A549 (cell line): ENCODE results near the gene LSM8. TPM values are rescaled to one million over a fixed set of nuclear protein-coding genes. Genes with fewer than 3 reads are reported as not detected.

Experiments
- ATAC-seq, 2 experiments: fragments of 200-7000 bp in 1 of 2; fragments of >200 bp in 1 of 2; cut with Nextera tagmentation in 1 of 2; cut with Tn5 transposase in 1 of 2; 3 replicates each; pipeline versions ENCODE4 v1.8.0 to v1.9.1; 2018 to 2020; ENCODE audit warnings: mild to moderate bottlenecking in 1 of 2, moderate library complexity in 1 of 2
- CTCF ChIA-PET: fragments of 300-600 bp; sonication (Branson Sonifier 250); formaldehyde crosslinking; extraction: SDS; loops from one replicate; lab custom pipeline; 2021; ENCODE audit warnings: antibody characterized with exemption, inconsistent platforms; lab: Yijun Ruan, JAX
- POLR2A ChIA-PET: fragments of 350-600 bp; formaldehyde crosslinking; extraction: SDS; loops from one replicate; lab custom pipeline; 2021; ENCODE audit warnings: antibody characterized with exemption, inconsistent platforms; lab: Yijun Ruan, JAX
- DNase-seq, 2 experiments: peaks; one replicate each; pipeline versions ENCODE4 v3.0.0 to v3.0.0-alpha.2; 2011 to 2016; ENCODE audit warnings: low read depth in 1 of 2, low spot score in 1 of 2
- FAIRE-seq: peaks from 2 replicates; lab custom pipeline; 2011; peaks lifted over from hg19 to GRCh38; lab: Jason Lieb, UNC
- H3K27ac ChIP-seq, 2 experiments: fragments of >200 bp; sonication (Bioruptor Twin); formaldehyde crosslinking; 3 replicates each; pipeline ENCODE4 v1.5.1; 2016 to 2017
- H3K4me1 ChIP-seq: fragments of >200 bp; sonication (Bioruptor Twin); formaldehyde crosslinking; 3 replicates; pipeline ENCODE4 v1.6.1; 2016
- H3K4me2 ChIP-seq: fragments of >200 bp; sonication (Bioruptor Twin); formaldehyde crosslinking; 3 replicates; pipeline ENCODE4 v1.6.1; 2016
- H3K4me3 ChIP-seq: fragments of >200 bp; sonication (Bioruptor Twin); formaldehyde crosslinking; 3 replicates; pipeline ENCODE4 v1.5.1; 2016
- H3K9me3 ChIP-seq: fragments of >200 bp; sonication (Bioruptor Twin); formaldehyde crosslinking; 3 replicates; pipeline ENCODE4 v1.6.1; 2016
- ATOH8 ChIP-seq: fragments of 250-450 bp; sonication (Bioruptor Pico); IDR thresholded peaks from 2 replicates; pipeline ENCODE4 v1.5.0; 2020; ENCODE audit warnings: low read depth, mild to moderate bottlenecking, moderate library complexity
- BHLHE40 ChIP-seq: IDR thresholded peaks from 2 replicates; pipeline ENCODE4 v1.6.1; 2012; ENCODE audit warnings: low read depth, low read length, inconsistent platforms
- CEBPB ChIP-seq, 2 experiments: fragments of >200 bp in 1 of 2; sonication (Bioruptor Twin) in 1 of 2; formaldehyde crosslinking in 1 of 2; IDR thresholded peaks; 2 replicates each; pipeline ENCODE4 v1.6.1; 2012 to 2016
- CHD2 ChIP-seq: fragments of 150-350 bp; IDR thresholded peaks from 2 replicates; pipeline ENCODE4 v1.6.1; 2014; ENCODE audit warnings: low read length; ENCODE audit not compliant: partially characterized antibody
- CHD4 ChIP-seq: fragments of 200-600 bp; sonication (generic); IDR thresholded peaks from 2 replicates; pipeline ENCODE4 v1.6.1; 2016; ENCODE audit warnings: antibody characterized with exemption, mild to moderate bottlenecking, borderline replicate concordance
- EHF ChIP-seq: fragments of 250-450 bp; sonication (Bioruptor Pico); IDR thresholded peaks from 2 replicates; pipeline ENCODE4 v1.5.0; 2020; ENCODE audit warnings: mild to moderate bottlenecking
- FOSB ChIP-seq: fragments of 250-450 bp; sonication (Bioruptor Pico); IDR thresholded peaks from 2 replicates; pipeline ENCODE4 v1.5.0; 2020; ENCODE audit warnings: mild to moderate bottlenecking, moderate library complexity
- FOSL2 ChIP-seq, 2 experiments: fragments of 450-650 bp in 1 of 2; fragments of >200 bp in 1 of 2; sonication (Bioruptor Twin) in 1 of 2; formaldehyde crosslinking; IDR thresholded peaks; 2 replicates each; pipeline versions ENCODE4 v1.5.0 to v1.6.1; 2016 to 2020; ENCODE audit warnings: mild to moderate bottlenecking in 1 of 2, moderate library complexity in 1 of 2
- HES2 ChIP-seq: fragments of >200 bp; sonication (Bioruptor Twin); formaldehyde crosslinking; IDR thresholded peaks from 2 replicates; pipeline ENCODE4 v1.6.1; 2016
- HMGXB4 ChIP-seq: fragments of 250-450 bp; sonication (Bioruptor Pico); IDR thresholded peaks from 2 replicates; pipeline ENCODE4 v1.5.0; 2021; ENCODE audit warnings: mild to moderate bottlenecking, moderate library complexity, borderline replicate concordance
- HOXB5 ChIP-seq: fragments of 250-450 bp; sonication (Bioruptor Pico); IDR thresholded peaks from 2 replicates; pipeline ENCODE4 v1.5.0; 2020; ENCODE audit warnings: mild to moderate bottlenecking, moderate library complexity
- JUNB ChIP-seq: fragments of >200 bp; sonication (Bioruptor Twin); formaldehyde crosslinking; IDR thresholded peaks from 2 replicates; pipeline ENCODE4 v1.6.1; 2016
- KDM5A ChIP-seq: fragments of 200-600 bp; sonication (generic); IDR thresholded peaks from 2 replicates; pipeline ENCODE4 v1.6.1; 2016; ENCODE audit warnings: antibody characterized with exemption, mild to moderate bottlenecking
- PBX3 ChIP-seq: IDR thresholded peaks from 2 replicates; pipeline ENCODE4 v1.6.1; 2012
- POLR2AphosphoS2 ChIP-seq: conservative IDR thresholded peaks from 2 replicates; pipeline ENCODE4 v1.6.1; 2012; ENCODE audit warnings: low read length, improper control_type of control experiment, inconsistent platforms
- RAD21 ChIP-seq, 2 experiments: fragments of >200 bp in 1 of 2; sonication (Bioruptor Twin) in 1 of 2; formaldehyde crosslinking in 1 of 2; IDR thresholded peaks in 1 of 2; conservative IDR thresholded peaks in 1 of 2; 2 replicates in 1 of 2; 3 replicates in 1 of 2; pipeline ENCODE4 v1.6.1; 2012 to 2018; ENCODE audit warnings: inconsistent platforms in 1 of 2
- RARB ChIP-seq: fragments of 250-450 bp; sonication (Bioruptor Pico); IDR thresholded peaks from 2 replicates; pipeline ENCODE4 v1.8.0; 2021; ENCODE audit warnings: mild to moderate bottlenecking, moderate library complexity
- REST ChIP-seq: fragments of 200-600 bp; sonication (generic); IDR thresholded peaks from 2 replicates; pipeline ENCODE4 v1.6.1; 2016; ENCODE audit warnings: antibody characterized with exemption, mild to moderate bottlenecking, moderate library complexity
- RFX5 ChIP-seq: fragments of 450-650 bp; IDR thresholded peaks from 2 replicates; pipeline ENCODE4 v1.7.1; 2014; ENCODE audit warnings: antibody characterized with exemption, mild to moderate bottlenecking, moderate library complexity
- RNF2 ChIP-seq: fragments of 200-600 bp; sonication (generic); IDR thresholded peaks from 2 replicates; pipeline ENCODE4 v1.6.1; 2016; ENCODE audit warnings: low read depth, mild to moderate bottlenecking, antibody characterized with exemption, moderate library complexity, borderline replicate concordance
- SREBF2 ChIP-seq: fragments of 450-650 bp; IDR thresholded peaks from 2 replicates; pipeline ENCODE4 v1.6.1; 2014; ENCODE audit warnings: mild to moderate bottlenecking, moderate library complexity
- TP53 ChIP-seq: fragments of 250-450 bp; sonication (Bioruptor Pico); IDR thresholded peaks from 2 replicates; pipeline ENCODE4 v1.5.0; 2021; ENCODE audit warnings: mild to moderate bottlenecking, moderate library complexity
- USF2 ChIP-seq: fragments of 450-650 bp; IDR thresholded peaks from 2 replicates; pipeline ENCODE4 v1.6.1; 2014; ENCODE audit warnings: antibody characterized with exemption
- ZC3H11A ChIP-seq: fragments of 450-650 bp; IDR thresholded peaks from 2 replicates; pipeline ENCODE4 v1.6.1; 2014; ENCODE audit warnings: antibody characterized with exemption, mild to moderate bottlenecking
- ZSCAN20 ChIP-seq: fragments of 250-450 bp; sonication (Bioruptor Pico); IDR thresholded peaks from 2 replicates; pipeline ENCODE4 v1.8.0; 2022; ENCODE audit warnings: mild to moderate bottlenecking, moderate library complexity
- WGBS: methylation state at CpG from one replicate; pipeline ENCODE4 v1.1.6; 2017; ENCODE audit errors: missing lambda C conversion rate; 5-methylcytosine and 5-hydroxymethylcytosine counted together
- polyA plus RNA-seq, 4 experiments: library from polyadenylated mRNA; depleted of rRNA in 3 of 4; stranded (reverse); fragments of >200 nt; fragmentation: RNase III in 1 of 4; extraction: RNeasy Plus Mini Kit Qiagen cat#74134 plus additional on column Dnase treatment in 1 of 4; gene quantifications; 2 replicates in 3 of 4; 3 replicates in 1 of 4; pipeline ENCODE4 v1.2.3, GENCODE V29; 2011 to 2017

Gene LSM8
- polyA plus RNA-seq, 2 of the 4 experiments (the other 2 are of a cell fraction), result 63.6 to 142 TPM

- TF ChIP-seq ATOH8 (CRISPR knock-in tag) (no peak), ZSCAN20 (no peak), CHD4 (no peak), RNF2 (no peak), RAD21 (conservative IDR thresholded peaks at IDR 0.05 in 1 of 2, IDR thresholded peaks at IDR 0.05 in 1 of 2) (no peak), FOSL2 (IDR thresholded peaks at IDR 0.05) (no peak), FOSL2 (CRISPR knock-in tag; IDR thresholded peaks at IDR 0.05) (no peak), HES2 (no peak), PBX3 (no peak)
- TF ChIP-seq, all 56 proteins: peak for 0
Observed at GRCh38 chr7:118148930-118149329, 35.0 kb upstream of the LSM8 start (continued).

- ChIA-PET CTCF (no interaction called here), POLR2A (no interaction called here)
- 10% methylated on average over 2 of the region's 2 CpGs for WGBS
- H3K4me3 ChIP-seq, result no peak overlapping the region
- no peaks in the 10 kb centered on the region for H3K9me3 ChIP-seq
- DNase-seq (no peak), FAIRE-seq (no peak), ATAC-seq (no peak)
- H3K4me2 ChIP-seq, result no peak overlapping the region
- no peak for TF ChIP-seq JUNB
- no peaks in the 10 kb centered on the region for H3K4me1 ChIP-seq
- H3K27ac ChIP-seq, result no peak overlapping the region
Observed at GRCh38 chr7:118149394-118149793, 34.6 kb upstream of the LSM8 start.

GRCh38 chr7:118151671-118152070 is 32.3 kb upstream of the LSM8 start:
- no peak overlapping the region for H3K4me3 ChIP-seq
- ATAC-seq (no peak), DNase-seq (no peak), FAIRE-seq (no peak)
- ChIA-PET POLR2A (no interaction called here), CTCF (interaction anchor here (1.8 kb wide), 1 partner anchor 611 kb away, joined by 3 read pairs; no protein-coding TSS in a partner anchor)
- WGBS, result 17% methylated on average over 2 of the region's 2 CpGs
- no peak overlapping the region for H3K4me2 ChIP-seq
- TF ChIP-seq FOSB (CRISPR knock-in tag) (no peak), BHLHE40 (no peak), KDM5A (no peak), EHF (no peak), ZSCAN20 (no peak), RARB (no peak), REST (no peak), POLR2AphosphoS2 (no peak), ZC3H11A (no peak), HMGXB4 (no peak), USF2 (no peak), HOXB5 (CRISPR knock-in tag) (no peak), CHD2 (no peak), CEBPB (IDR thresholded peaks at IDR 0.05) (no peak), RFX5 (no peak), SREBF2 (no peak), TP53 (no peak)
- H3K4me1 ChIP-seq, result no peaks in the 10 kb centered on the region
- H3K27ac ChIP-seq, result no peak overlapping the region
- no peaks in the 10 kb centered on the region for H3K9me3 ChIP-seq
